ENCODE results near the gene SNORC.
"Not testable (repeated sequence)": the region's sequence is repeated elsewhere in the genome, so short reads cannot be mapped to it uniquely, and the experiment has no call there.

SNORC gene

DNA sequence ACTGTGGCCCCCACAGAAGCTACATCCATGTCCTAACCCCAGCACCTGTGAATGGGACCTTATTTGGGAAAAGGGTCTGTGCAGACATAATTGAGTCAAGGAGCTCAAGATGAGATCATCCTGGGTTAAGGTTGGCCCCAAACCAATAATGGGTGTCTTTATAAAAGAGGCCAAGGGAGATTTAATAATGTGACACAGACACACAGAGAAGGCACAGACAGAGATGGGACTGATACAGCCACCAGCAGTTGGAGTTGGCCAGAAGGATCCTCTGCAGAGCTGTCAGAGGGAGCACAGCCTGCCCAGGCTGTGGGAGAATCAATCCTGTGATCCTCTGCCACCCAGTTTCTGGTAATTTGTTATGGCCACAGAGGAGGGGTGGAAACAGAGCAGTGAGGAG is 26.0 kb downstream of the SNORC start:
- DNase-seq (ENCODE audit: low read depth in 1 of 2, low spot score in 1 of 2) = no peak

DNA sequence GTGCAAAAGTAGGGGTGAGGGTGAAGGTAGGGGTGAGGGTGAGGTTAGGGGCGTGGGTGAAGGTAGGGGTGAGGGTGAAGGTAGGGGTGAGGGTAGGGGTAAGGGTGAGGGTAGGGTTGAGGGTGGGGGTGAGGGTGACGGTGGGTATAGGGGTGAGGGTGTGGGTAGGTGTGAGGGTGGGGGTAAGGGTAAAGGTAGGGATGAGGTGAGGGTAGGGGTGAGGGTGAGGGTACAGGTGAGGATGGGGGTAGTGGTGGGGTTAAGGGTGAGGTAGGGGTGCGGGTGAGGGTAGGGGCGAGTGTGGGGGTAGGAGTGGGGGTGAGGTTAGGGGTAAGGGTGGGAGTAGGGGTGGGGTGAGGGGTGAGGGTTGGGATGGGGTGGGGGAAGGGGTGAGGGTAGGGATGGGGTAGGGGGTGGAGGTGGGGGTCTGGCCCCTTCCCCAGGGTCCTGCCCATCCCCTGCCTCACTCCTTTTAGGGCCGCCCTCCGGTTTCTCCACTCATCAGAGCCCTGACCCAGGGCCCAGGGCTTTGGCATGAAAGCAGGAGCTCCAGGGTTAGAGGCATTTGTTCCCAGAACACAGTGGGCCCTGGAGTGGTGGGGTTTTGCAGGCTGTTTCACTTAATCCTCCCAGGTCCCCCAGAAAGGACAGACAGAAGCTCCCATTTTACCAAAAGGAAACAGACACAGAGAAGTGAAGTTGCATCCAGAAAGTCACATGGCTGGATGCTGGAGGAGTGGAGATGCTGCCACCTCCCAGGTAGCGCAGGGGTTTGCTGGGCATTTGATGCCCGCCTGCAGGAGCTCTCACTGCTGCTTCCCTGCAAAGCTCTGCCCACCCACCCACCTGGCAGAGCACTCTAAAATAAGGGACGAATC is 26.9 kb downstream of the SNORC start:
- DNase-seq (ENCODE audit: low read depth in 1 of 2, low spot score in 1 of 2) = no peak

DNA sequence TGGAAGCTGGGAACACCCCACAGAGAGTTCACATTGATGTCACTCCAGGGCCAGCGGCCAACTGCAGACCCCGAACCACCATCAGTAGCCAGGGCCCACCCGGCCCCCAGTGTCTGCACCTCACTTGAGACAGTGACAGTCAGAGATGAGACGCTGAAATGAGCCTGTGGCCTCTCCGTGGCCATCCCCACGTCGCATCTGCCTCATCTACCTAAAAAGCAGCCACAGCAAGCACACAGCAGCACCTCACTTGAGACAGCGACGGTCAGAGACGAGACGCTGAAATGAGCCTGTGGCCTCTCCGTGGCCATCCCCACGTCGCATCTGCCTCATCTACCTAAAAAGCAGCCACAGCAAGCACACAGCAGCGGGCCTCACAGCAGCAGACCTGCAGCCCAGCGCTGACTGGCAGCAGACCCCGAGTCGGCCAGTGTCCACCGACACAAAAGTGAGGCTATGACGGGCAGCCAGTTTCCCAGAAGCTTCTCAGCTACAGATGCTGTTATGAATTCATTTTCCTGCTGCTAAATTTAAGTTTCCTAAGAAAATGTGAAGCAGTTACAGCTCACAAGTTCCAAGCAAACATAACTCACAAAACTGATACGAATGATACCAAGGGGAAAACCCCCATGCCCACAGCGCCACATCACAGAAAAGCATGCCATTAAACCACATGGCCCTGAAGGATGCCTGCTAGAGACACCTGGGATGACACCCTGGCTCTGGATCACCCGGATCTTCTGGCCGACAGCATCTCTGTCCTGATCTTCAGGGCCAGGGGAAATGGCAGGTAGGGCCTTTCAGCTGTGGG is 27.7 kb downstream of the SNORC start:
- DNase-seq (ENCODE audit: low read depth in 1 of 2, low spot score in 1 of 2) = no peak

DNA sequence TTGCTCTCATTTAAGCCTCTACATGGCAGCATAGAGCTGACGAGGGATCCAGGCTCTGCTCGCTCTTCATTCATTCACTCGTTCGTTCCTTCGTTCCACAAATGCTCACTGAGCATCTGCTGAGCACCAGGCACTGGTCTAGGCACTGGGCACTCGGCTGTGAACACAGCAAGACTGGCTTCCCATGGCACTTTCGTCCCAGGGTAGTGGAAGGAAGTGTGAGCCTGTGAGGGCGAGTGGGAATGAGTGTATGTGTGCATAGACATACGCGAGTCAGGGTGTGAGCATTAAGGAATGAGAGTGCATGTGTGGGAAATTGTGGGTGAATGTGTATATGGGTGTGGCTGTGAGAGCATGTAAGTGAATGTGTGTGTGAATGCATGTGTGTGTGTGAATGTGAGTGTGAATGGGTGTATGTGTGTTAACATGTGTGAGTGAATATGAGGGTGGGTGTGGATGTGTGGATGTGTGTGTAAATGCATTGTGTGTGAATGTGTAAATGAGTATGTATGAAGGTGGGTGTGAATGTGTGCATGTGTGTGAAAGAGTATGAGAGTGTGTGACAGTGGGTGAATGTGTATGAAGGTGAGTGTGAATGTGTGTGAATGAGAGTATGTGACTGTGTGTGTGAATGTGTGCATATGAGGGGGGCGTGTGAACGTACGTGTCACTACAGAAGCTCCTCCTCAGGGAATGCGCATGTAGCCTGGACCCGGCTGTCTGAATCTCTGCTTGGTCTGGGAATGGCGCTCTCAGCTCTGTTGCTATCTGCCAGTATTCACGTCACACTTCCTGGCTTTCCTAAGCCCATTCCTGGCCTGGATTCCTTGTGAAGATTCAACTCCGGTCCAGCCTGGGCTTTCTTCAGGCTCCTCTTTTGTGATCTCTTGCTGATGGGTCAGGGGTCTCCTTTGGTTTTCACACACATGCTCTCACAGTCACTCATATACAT is 28.8 kb downstream of the SNORC start:
- no peak for DNase-seq (ENCODE audit: low read depth in 1 of 2, low spot score in 1 of 2)

DNA sequence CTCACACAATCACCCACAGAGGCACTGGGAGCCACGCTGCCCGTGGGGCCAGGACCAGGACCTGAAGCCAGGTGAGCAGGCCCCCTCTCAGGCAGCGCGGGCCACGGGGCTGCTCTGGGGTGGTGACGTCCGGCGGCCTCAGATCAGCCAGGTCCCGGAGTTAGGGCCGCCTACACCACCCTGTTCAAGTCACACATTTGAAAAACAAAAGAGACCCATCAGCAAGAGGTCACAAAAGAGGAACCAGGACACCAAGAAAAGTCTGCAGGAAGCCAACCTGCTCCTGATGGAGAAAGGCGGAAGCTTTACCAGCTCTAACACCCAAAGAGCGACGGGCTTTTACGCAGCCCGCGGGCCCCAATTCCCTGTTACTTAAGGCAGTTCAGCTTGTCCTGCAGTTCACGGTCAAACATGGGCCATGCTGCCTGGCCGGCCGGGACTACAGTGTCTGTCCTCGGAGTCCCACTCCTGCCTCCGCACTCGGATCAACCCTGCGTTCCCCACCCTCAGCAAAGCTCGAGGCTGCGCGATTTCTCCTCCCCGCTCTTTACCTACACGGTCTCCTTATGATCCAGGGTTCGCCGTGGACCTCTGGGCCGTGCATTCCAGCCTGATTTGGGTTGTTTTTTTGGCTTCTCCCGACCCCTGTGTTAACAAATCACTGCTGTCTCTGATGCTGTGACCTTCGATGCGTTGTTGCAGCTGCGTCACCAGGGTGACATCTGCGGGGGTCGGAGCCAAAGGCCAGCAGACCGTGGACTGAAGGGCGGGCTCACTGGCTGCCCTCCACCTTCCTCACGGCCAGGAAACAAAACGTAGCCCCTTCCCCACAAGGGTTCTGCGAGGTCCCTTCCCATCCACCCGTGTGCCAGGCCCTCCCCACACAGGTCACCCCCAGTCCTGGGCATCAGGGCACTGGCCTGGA is 31.0 kb downstream of the SNORC start:
- DNase-seq (ENCODE audit: low read depth in 1 of 2, low spot score in 1 of 2) = no peak

DNA sequence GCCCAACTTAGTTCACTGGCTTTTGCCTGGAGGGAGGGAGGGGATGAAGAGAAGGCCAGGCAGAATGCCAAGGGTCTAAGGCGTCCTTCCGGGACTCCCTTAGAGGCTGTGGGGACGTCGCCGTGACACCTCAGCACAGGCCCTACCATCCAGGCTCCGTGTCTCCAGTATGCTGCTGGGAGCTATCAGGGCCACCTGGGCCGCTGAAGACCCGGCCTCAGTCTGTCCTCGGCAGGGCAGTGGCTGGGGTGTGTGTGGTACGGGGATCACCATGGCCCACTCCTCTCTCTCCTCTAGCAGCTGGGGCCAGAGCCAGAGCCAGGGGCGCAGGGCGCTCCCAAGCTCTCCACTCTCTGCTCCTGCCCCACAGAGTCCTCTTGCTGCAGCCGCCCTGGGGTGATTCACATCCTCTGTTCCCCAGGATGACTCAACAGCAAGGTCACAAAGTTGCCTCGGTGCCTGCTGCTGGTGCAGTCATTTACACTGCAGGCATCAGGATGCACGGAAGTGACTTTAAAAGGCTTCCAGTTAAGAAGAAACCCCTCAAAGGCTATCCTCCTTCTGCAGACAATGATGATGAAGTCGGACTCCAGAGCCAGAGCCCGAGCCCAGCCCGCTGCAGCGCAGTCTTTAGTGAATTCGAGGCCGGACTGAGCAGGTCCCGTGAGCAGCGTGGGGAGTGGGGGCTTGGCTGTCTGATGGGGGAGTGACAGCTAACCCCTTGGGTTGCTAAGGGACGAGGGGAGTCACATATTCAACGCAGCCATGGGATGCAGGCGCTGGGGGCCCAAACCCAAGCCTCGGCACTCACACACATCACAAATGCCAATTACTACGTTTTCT is 31.9 kb downstream of the SNORC start:
- no peak for DNase-seq (ENCODE audit: low read depth in 1 of 2, low spot score in 1 of 2)

DNA sequence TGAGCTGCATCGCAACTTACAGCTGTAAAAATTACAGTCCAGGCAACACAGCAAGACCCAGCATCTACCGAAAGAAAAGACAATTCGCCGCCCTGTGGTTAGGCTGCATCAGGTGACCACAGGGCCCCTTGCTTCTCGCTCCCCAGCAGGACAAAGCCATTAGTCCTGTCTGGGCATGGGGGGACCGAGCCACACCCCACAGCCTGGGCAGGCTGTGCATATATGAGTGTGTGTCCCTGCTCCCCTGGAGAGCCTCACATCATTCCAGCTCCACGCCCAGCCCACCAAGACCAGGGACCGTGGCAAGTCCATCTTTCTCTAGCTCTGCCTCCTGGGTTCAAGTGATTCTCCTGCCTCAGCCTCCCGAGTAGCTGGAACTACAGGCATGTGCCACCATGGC is 33.9 kb downstream of the SNORC start:
- no peak for DNase-seq (ENCODE audit: low read depth in 1 of 2, low spot score in 1 of 2)

DNA sequence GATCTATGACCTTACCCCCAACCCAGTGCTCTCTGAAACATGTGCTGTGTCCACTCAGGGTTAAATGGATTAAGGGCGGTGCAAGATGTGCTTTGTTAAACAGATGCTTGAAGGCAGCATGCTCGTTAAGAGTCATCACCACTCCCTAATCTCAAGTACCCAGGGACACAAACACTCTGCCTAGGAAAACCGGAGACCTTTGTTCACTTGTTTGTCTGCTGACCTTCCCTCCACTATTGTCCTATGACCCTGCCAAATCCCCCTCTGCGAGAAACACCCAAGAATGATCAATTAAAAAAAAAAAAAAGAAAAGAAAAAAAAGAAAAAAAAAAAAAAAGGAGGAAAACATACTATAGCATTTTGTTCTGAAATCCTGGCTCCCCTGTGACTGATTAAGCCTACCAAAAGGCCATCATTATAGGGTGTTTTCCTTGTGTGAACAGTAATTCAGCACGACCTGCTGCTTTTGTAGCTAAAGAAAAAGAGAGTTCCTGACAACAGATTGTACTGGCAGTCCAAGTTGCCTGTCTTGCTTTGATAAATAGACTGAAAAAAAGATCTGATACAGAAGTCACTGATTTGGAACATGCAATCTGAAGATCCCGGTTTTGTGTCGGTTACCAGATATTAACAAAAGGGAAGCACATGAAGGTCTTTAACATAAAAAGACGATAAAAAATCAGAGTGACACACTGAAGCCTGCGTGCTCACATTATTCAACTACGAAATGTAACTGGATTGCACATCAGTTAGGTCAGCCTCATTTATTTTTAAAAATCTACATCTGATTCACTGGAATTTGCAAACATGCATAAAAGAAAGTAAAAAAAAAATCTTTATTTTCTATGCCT is 37.0 kb downstream of the SNORC start:
- DNase-seq (ENCODE audit: low read depth in 1 of 2, low spot score in 1 of 2) = not testable (repeated sequence)

DNA sequence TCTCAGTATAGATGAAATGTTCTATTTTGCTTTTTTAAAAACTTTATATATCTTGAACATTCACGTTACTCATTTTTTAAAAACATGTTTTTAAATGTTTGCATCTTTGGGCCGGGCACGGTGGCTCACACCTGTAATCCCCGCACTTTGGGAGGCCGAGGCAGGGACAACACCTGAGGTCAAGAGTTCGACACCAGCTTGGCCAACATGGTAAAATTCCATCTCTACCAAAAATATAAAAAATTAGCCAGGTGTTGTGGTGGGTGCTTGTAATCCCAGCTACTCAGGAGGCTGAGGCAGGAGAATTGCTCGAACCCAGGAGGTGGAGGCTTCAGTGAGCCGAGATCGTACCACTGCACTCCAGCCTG is 37.6 kb downstream of the SNORC start:
- not testable (repeated sequence) for DNase-seq (ENCODE audit: low read depth in 1 of 2, low spot score in 1 of 2)

DNA sequence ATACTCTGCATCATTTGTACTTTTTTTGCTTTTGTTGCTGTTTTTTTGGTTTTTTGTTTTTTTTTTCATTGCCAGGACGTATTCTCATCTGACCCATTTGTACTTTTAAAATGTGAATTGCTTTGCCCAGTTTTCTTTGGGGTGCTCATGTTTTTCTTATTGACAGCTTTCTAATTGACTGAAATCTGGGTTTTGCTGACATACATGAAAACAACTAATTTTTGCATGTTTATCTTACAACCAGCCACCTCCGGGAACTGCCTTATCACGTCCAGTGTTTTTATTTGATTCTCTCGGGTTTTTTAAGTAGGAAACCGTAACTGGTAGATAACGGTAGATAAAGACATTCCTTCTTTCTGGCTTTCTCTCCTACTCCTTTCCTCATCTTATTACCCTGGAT is 38.6 kb downstream of the SNORC start:
- DNase-seq (ENCODE audit: low read depth in 1 of 2, low spot score in 1 of 2) = no peak

DNA sequence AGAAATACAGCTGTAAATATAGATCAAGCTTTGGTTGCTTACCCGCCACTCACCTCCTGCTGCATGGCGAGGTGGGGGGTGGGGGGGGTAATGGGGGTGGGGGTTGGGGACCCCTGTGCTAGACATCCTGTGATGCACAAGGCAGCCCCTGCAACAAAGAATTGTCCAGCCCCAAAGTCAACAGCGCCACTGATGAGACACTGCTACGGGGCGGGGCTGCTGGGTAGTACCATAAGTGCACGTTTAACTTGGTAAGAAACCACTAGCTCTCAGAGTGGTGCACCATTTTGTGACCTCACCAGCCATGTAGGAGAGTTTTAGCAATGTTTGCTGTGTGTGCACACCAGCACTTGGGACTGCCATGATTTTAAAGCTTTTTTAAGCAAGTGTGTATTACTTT is 40.3 kb downstream of the SNORC start:
- no peak for DNase-seq (ENCODE audit: low read depth in 1 of 2, low spot score in 1 of 2)

DNA sequence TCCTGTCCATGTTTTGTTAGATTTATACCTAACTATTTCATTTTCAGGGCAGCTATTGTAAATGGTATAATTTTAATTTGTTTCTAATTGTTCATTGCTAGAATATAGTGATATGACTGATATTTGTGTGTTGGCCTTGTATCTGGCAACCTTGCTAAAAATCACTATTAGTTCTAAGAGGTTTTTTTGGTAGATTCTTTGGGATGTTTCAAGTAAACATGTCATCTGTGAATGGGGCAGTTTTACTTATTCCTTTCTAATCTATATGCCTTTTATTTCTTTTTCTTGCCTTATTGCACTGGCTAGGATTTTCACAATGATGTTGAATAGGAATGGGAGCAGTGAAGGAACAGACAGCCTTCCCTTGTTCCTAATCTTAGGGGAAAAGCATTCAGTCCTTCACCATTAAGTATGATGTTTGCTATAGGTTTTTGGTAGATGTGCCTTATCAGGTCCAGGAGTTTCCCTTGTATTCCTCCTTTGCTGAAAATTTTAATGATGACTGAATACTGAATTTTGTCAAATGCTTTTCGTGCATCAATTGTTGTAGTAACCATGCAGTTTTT is 41.7 kb downstream of the SNORC start:
- DNase-seq (ENCODE audit: low read depth in 1 of 2, low spot score in 1 of 2) = no peak

DNA sequence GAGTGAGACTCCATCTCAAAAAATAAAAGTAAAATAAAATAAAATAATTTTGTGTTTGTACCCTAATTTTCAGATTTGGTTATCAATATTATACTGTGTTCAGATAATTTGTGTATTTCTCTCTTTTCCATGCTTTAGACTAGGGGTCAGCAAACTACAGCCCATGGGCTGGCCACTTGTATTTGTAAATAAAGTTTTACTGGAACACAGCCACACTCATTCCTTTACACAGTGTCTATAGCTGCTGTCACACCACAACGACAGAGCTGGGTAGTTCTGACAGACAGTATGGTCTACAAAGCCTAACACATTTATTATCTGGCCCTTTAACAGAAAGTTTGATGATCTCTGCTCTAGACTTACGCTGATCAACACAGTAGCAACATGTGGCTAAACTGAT is 43.8 kb downstream of the SNORC start:
- no peak for DNase-seq (ENCODE audit: low read depth in 1 of 2, low spot score in 1 of 2)

DNA sequence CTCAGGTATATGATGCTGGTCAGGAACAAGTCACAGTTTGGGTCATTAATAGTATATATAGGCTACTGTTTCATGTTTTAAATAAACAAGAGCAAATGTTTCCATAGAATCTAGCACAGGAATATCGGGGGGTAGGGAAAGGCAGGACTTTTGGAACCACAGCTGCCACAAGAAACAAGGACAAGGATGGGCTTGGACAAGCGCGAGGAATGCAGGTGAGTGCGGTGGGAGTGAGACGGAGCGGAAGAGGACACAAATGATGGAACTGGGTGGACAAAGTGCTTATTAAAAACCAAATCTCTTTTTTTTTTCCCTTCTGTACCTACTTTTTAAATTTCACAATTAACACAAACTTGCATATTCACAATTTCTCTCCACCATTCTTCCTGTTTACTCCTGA is 49.1 kb downstream of the SNORC start:
- DNase-seq (ENCODE audit: low read depth in 1 of 2, low spot score in 1 of 2) = no peak

DNA sequence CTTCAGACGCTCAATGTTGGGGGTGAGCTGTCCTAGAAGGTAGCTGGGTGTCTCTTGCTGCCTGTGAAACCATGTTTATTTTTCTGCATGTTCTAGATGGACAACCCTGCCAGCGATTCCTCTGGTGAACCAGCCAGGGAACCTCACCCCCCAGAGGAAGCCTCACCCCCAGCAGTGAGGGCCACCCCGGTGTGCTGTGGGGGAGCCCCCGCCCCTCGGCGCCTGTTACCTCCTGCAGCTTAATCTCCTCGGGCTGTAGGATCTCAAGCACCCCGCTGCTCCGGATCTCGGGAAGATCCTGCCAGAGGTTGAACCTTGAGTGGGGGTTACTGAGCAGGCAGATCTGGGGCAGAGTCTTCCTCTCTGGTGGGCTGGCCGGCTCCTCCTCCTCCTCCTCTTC is 50.0 kb downstream of the SNORC start:
- no peak for DNase-seq (ENCODE audit: low read depth in 1 of 2, low spot score in 1 of 2)

DNA sequence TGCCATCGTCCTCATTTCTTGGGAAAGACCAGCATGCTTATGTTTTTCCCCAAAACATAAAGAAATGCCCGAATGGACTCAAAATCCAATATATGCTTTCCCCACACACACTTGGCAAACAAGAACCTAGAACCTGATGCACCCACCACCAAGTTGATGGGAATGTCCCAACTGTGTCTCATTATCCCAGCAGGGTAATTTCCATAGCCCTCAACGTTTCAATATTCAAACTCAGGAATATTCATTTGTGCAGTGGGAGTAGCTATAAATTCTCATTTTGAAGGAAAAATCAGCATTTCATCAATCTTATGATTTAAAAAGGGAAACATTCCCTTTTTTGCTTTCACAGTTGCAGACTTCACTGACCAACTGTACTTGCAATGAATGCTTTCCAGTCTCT is 50.7 kb downstream of the SNORC start:
- no peak for DNase-seq (ENCODE audit: low read depth in 1 of 2, low spot score in 1 of 2)

DNA sequence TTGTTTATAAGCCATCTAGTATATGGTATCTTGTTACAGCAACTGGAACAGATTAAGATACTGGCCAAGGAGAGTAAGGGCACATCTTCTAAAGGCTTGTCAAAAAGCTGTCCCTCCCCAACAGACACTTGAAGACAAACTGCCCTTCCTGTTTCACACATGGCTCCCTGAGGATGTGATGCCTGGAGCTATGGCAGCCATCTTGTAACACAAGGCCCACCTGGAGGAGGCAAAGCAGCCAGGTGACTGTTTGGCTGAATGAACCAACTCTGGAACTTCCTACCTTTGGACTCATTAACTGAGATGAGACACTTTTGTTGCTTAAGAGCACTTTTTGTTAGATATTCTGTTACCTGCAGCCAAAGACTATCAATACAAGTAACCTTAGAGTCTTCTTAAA is 54.4 kb downstream of the SNORC start:
- DNase-seq (ENCODE audit: low read depth in 1 of 2, low spot score in 1 of 2) = no peak

DNA sequence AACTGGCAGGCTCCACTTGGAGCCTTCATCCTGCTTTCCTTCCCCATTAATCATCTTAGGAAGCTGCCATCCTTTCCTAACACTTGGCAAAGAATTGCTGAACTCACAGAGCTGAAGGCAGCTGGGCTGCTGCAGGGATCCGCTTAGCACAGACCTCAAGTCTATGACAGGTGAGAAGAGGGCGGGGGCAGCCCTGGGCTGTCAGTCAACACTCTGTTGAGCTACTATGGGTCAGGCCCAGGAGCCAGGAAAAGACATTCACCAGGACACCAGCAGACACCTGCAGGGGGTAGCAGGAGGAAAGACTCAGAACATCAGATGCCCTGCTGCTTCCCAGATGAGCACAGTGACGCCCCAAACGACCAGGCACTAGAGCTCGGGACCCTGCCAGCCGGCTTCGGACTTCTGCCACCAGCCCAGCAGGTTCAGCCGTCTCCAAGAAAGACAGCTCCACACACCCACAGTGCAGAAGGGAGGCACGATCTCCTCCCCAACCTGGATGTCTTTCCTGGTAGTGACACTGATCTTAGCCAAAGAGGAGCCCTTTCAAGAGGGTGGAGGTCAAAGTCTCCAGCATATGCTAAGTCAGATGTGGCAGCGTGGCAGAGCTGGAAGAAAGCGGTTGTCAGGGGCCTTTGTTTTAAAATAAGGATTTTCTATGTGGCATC is 55.2 kb downstream of the SNORC start:
- no peak for DNase-seq (ENCODE audit: low read depth in 1 of 2, low spot score in 1 of 2)
